Activated CD8-positive, alpha-beta memory T cell treated with anti-CD3 and anti-CD28 coated beads for 24 hours (primary cell): Measurements from ENCODE around the gene RCOR2.
"Not testable (repeated sequence)": the region's sequence is repeated elsewhere in the genome, so short reads cannot be mapped to it uniquely, and the experiment has no call there.

Source experiments
- DNase-seq: peaks from one replicate; pipeline ENCODE4 v3.0.0-alpha.2; 2020

RCOR2 gene

GRCh38 chr11:63875506-63876065, 41.4 kb downstream of the RCOR2 start:
- DNase-seq: no peak

GRCh38 chr11:63874511-63874910, 42.5 kb downstream of the RCOR2 start:
- no peak for DNase-seq

DNA sequence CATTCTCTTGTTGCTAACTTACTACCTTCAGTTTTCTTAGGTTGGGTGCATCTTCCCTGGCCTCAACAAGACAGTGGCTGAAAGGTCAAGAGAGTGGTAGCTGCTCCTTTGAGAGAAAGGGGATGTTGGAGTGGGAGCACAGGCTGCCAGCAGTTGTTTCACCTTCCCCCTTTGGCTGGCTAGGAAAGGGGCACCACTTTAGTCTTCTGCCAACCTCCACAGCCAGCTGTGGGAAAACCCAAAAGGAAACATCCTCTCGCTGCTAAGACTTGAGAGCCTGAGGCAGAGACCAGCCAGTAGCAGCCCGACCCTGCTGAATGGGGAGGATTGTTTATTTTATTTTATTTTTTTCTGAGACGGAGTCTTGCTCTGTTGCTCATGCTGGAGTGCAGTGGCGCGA, 43.7 kb downstream of the RCOR2 start:
- no peak for DNase-seq

- DNase-seq: no peak
These were observed 44.2 kb downstream of the RCOR2 start for GRCh38 chr11:63872800-63873197.

DNA sequence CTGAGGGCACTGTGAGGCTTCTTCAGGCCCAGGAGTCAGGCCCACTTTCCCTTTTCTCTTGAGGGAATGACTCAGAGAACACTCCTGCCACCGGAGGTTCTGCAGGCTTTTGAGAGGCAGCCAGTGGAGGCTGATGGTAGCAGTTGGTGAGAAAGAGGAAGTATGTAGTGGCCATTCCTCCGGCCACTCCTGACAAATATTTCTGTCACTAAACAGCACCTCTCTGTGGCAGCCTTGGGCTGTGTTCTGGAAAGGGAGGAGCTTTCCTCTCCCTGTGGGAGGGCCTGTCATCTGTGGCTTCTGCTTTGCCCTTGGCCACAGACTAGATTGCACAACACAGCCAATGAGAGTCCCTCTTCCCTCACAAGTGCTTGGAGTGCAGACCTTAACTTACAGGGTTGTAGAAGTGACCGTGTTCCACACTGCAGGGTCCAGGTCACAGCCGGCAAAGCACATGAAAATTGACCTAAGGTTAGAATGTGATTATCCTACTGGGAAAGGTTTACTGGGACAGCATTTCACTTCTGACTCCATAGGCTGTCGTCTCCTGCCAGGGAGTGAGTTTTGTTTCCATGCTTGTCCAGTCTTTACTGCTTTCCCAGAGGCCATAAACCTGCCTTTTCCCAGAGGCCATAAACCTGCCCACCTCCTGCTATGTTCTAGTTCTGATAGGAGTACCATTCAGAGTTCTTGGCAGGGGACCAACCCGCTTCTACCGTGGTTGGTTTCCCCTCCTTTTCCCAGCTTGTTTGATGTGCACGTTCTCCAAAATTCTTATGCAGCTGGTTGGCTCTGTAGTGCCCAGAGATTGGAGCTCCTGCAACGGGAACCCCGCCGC, 44.8 kb downstream of the RCOR2 start:
- no peak for DNase-seq

DNA sequence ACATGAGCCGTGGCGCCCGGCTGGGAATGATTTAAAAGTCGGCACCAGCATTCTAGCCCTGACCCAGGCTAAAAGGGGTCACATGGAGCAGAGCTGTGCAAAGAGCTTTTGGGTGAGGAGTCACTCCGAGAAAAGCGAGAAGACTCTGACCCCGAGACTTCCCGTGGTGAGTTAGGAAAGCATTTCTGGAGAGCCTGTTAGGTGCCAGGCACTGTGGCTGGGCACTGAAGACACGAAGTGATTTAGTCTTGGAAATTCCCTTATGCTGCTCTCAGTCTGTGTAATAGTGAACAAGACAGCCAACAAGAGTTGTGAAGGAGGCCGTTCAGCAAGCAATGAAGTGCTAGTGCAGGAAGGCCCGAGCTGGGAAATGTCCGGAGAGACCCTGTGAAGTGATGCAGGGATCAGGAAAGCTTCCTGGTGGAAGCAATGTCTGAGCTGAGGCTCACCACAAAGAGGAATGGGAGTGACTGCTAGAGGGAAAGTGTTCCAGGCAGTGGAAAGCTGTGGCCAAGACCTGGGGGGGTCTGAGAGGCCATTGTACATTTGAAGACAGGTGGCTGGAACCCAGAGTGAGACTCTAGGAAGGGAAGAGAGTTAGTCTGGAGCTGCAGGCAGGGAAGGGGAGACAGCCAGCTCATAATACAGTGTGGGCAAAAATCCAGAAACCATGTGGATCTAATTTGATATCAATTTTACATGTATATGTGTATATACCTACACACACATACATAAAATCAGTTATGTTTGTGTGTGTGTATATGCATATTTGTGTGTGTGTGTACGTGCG, 46.4 kb downstream of the RCOR2 start:
- no peak for DNase-seq

DNA sequence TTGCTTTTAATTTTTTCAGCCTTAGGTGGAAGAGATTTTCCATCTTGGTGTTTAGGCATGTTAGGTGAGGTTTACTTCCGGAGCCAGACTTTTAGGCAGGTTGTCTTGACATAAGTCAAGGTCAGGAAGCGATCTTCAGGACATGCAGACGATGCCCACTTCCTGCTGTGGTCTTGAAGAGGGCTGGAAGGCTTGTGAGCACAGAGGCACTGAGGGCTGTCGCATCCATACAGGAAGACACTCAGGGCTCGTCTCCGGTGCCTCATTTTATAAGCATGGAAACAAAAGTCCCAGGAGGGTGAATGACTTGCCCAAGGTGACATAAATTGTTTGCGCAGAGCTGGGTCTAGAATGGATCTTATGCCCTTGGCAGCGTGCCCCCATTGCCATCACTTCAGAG, 47.3 kb downstream of the RCOR2 start:
- DNase-seq: no peak

GRCh38 chr11:63869171-63869591, 47.8 kb downstream of the RCOR2 start:
- no peak for DNase-seq

DNA sequence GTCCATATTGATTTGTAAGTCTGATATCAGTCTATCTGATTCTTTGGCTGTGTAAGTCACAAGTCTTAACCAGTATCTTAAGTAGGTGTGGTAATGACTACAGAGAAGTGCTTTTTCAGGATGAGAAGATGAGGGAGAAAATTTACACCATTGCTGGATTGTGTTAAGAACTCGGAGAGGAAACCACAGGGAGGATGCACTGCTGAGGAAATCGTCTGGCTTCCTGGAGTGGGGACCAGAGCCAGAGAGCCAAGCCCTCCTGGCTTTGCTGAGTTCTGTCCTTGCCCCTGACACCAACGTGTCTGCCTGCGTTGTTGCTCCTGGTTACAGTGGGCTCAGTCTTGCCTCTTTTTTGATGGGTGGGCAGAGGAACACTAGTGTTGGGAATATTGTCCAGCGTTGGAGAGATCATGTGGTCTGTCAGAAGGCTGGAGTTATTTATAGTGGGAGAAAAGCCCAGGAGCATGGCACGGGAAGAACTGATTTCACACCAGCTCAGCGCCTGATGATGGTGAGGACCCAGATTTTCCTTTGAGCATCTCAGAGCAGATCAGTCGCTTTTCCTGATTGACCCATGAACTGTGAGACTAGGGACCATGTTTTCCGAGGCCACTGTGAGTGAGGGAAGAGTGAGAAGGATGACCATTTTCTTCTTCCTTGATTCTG, 48.4 kb downstream of the RCOR2 start:
- DNase-seq: no peak

DNA sequence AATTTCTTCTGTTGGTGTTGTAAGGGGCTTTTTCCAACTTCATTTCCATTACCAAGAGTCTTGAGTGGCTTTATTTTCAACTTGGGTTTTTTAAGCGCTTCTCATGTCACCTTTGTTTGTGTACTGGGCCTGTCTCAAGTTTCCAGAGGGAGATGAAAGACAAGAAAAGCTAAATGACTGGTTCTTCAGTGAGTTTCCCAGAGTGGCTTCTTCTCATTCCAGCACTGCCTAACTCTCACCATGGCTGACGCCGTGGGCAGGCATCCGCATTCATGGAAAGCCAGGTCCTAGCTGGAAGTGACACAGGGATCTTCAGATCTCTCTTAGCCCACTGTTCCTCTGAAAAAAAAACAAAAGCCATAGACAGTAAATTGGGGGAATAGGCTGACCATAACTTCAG, 49.5 kb downstream of the RCOR2 start:
- no peak for DNase-seq

- DNase-seq: peak; percentile 83
These were observed 50.8 kb downstream of the RCOR2 start for GRCh38 chr11:63866211-63866610.

GRCh38 chr11:63863620-63864019, 53.3 kb downstream of the RCOR2 start:
- not testable (repeated sequence) for DNase-seq

DNA sequence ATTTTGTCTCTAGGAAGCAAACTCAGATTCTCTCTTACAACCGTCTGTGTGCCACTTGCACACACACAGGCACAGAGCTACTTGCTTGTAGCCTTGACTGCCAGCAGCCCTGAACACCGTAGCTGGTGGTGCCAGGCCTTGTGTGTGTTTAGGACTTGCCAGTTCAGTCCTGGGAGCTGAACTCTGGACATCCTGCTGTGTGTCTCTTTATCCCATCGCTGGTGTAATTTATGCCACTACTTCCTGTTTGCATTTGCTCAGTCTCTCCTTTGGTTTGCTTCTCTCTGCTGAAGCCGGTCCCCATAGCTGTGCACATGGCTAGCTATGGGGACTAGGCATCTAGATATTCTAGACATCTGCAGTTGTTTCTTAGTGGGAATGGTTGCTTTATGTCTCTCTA, 54.0 kb downstream of the RCOR2 start:
- DNase-seq: no peak
